Mucosa of stomach (tissue), 1 donor: ENCODE results near the gene SYT6.

Experiments
- H3K27me3 ChIP-seq: one replicate; pipeline ENCODE4 v1.7.0; 2013; ENCODE audit warnings: mild to moderate bottlenecking, low read length; ENCODE audit not compliant: control insufficient read depth, insufficient read depth
- H3K36me3 ChIP-seq: one replicate; pipeline ENCODE4 v1.7.0; 2013; ENCODE audit warnings: low read length; ENCODE audit not compliant: control insufficient read depth, insufficient read depth
- H3K4me1 ChIP-seq: one replicate; pipeline ENCODE4 v1.7.0; 2013; ENCODE audit warnings: mild to moderate bottlenecking, low read length; ENCODE audit not compliant: control insufficient read depth, insufficient read depth
- H3K4me3 ChIP-seq: one replicate; pipeline ENCODE4 v1.7.0; 2013; ENCODE audit warnings: low read length
- H3K9ac ChIP-seq: one replicate; pipeline ENCODE4 v1.7.0; 2013; ENCODE audit warnings: mild to moderate bottlenecking, low read length, moderate library complexity
- H3K9me3 ChIP-seq: one replicate; pipeline ENCODE4 v1.7.0; 2013; ENCODE audit warnings: mild to moderate bottlenecking, low read length, moderate library complexity; ENCODE audit not compliant: control insufficient read depth
- donor health status: Pancreatic carcinoma.

SYT6 gene

GRCh38 chr1:114153261-114154145 is at the start of gene SYT6:
Gene SYT6 (minus strand): TSS chr1:114153869. CDS start chr1:114153772, 97 bp downstream.
- H3K9me3 ChIP-seq: peaks cover 4% of the 10 kb centered on the region
- H3K27me3 ChIP-seq: peaks cover 79% of the 10 kb centered on the region
- H3K9ac ChIP-seq: no peak within 1 kb of the TSS
- peaks cover 17% of the 10 kb centered on the region for H3K4me1 ChIP-seq
- no peak within 1 kb of the TSS for H3K4me3 ChIP-seq
- H3K36me3 ChIP-seq: no peaks in the 10 kb centered on the region

GRCh38 chr1:114201486-114201885 is 47.8 kb upstream of the SYT6 start:
- Histone ChIP-seq H3K4me3 (no peak overlapping the region), H3K4me1 (no peaks in the 10 kb centered on the region), H3K27me3 (no peaks in the 10 kb centered on the region), H3K9me3 (no peaks in the 10 kb centered on the region), H3K36me3 (no peaks in the 10 kb centered on the region), H3K9ac (no peak overlapping the region)

- Histone ChIP-seq H3K9me3 (no peaks in the 10 kb centered on the region), H3K27me3 (no peaks in the 10 kb centered on the region)
Observed at GRCh38 chr1:114199017-114199594, 45.4 kb upstream of the SYT6 start.

GRCh38 chr1:114196992-114197907 is 43.6 kb upstream of the SYT6 start:
- Histone ChIP-seq H3K4me3 (no peak overlapping the region), H3K9ac (no peak overlapping the region), H3K27me3 (no peaks in the 10 kb centered on the region), H3K36me3 (no peaks in the 10 kb centered on the region), H3K4me1 (no peaks in the 10 kb centered on the region), H3K9me3 (no peaks in the 10 kb centered on the region)

More at GRCh38 chr1:114199017-114199594, 45.4 kb upstream of the SYT6 start:
- Histone ChIP-seq H3K4me1 (no peaks in the 10 kb centered on the region), H3K4me3 (no peak overlapping the region), H3K9ac (no peak overlapping the region), H3K36me3 (no peaks in the 10 kb centered on the region)

- no peaks in the 10 kb centered on the region for H3K27me3 ChIP-seq
- H3K36me3 ChIP-seq: no peaks in the 10 kb centered on the region
- H3K4me3 ChIP-seq: no peak overlapping the region
- no peaks in the 10 kb centered on the region for H3K4me1 ChIP-seq
- H3K9ac ChIP-seq: no peak overlapping the region
- H3K9me3 ChIP-seq: no peaks in the 10 kb centered on the region
Observed at GRCh38 chr1:114195819-114196218, 42.1 kb upstream of the SYT6 start.

- Histone ChIP-seq H3K36me3 (no peaks in the 10 kb centered on the region), H3K4me1 (no peaks in the 10 kb centered on the region), H3K9me3 (no peaks in the 10 kb centered on the region), H3K27me3 (no peaks in the 10 kb centered on the region), H3K4me3 (no peak overlapping the region), H3K9ac (no peak overlapping the region)
Observed at GRCh38 chr1:114192328-114192727, 38.7 kb upstream of the SYT6 start.

GRCh38 chr1:114189398-114189797 is 35.7 kb upstream of the SYT6 start:
- Histone ChIP-seq H3K36me3 (no peaks in the 10 kb centered on the region), H3K4me3 (no peak overlapping the region), H3K27me3 (no peaks in the 10 kb centered on the region), H3K9ac (no peak overlapping the region), H3K9me3 (no peaks in the 10 kb centered on the region), H3K4me1 (no peaks in the 10 kb centered on the region)

GRCh38 chr1:114181356-114181755 is 27.7 kb upstream of the SYT6 start:
- H3K27me3 ChIP-seq: no peaks in the 10 kb centered on the region

GRCh38 chr1:114180742-114181141 is 27.1 kb upstream of the SYT6 start:
- no peak overlapping the region for H3K9ac ChIP-seq
- no peaks in the 10 kb centered on the region for H3K27me3 ChIP-seq
- no peaks in the 10 kb centered on the region for H3K36me3 ChIP-seq
- H3K4me3 ChIP-seq: no peak overlapping the region
- no peaks in the 10 kb centered on the region for H3K4me1 ChIP-seq
- no peaks in the 10 kb centered on the region for H3K9me3 ChIP-seq

More at GRCh38 chr1:114181356-114181755, 27.7 kb upstream of the SYT6 start:
- no peaks in the 10 kb centered on the region for H3K36me3 ChIP-seq
- H3K4me3 ChIP-seq: no peak overlapping the region
- H3K9me3 ChIP-seq: no peaks in the 10 kb centered on the region
- no peaks in the 10 kb centered on the region for H3K4me1 ChIP-seq
- H3K9ac ChIP-seq: no peak overlapping the region

- H3K4me1 ChIP-seq: no peaks in the 10 kb centered on the region
- no peaks in the 10 kb centered on the region for H3K27me3 ChIP-seq
- H3K36me3 ChIP-seq: no peaks in the 10 kb centered on the region
Observed at GRCh38 chr1:114178936-114179335, 25.3 kb upstream of the SYT6 start.

GRCh38 chr1:114177282-114177681 is 23.6 kb upstream of the SYT6 start:
- H3K36me3 ChIP-seq: no peaks in the 10 kb centered on the region
- H3K9me3 ChIP-seq: no peaks in the 10 kb centered on the region
- H3K9ac ChIP-seq: no peak overlapping the region
- H3K4me3 ChIP-seq: no peak overlapping the region
- no peaks in the 10 kb centered on the region for H3K4me1 ChIP-seq
- no peaks in the 10 kb centered on the region for H3K27me3 ChIP-seq

More at GRCh38 chr1:114178936-114179335, 25.3 kb upstream of the SYT6 start:
- Histone ChIP-seq H3K4me3 (no peak overlapping the region), H3K9me3 (no peaks in the 10 kb centered on the region), H3K9ac (no peak overlapping the region)
